Measurements from ENCODE around the gene DENND6B.
A peak's percentile ranks its signal among the peaks of the same experiment; 100 is the strongest.

DENND6B gene

DNA sequence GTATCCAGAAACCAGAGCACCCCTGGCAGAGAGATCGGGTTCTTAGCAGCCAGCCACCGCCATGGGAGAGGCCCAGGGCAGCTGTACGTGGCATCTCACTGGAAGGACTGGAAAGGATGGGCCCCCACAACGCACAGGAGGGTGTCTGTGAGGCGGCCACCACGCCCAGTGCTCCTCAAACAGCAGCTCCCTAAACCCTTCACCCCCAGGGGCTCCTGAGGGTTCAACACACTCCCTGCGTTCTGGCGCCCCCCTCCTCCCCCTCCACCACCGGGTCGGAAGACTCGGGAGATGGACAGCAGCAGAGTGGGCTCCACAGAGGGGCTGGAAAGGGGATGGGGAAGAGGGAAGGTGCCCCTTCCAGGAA is 66.4 kb downstream of the DENND6B start:
- DNase-seq: peak in 2 of 51 donors; percentile 45 to 46

DNA sequence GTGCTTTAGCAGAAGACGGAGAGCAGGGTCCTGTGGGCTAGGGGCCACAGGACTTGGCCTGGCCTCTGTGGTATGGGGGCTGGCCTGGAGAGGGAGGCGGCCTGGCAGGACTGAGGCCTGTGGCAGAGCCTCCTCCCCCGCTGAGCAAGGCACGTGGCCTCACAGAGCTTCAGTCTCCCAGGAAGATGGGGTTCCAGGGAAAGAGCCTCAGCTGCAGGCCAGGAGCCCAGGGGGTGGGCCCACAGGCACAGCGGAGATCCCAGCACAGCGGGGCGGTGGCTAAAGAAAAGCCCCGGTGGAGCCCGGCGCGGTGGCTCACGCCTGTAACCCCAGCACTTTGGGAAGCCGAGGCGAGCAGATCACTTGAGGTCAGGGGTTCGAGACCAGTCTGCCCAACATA is 67.5 kb downstream of the DENND6B start:
- peak in 1 of 51 donors; percentile 30 for DNase-seq
